ENCODE measurements around the gene MYBPH. TPM values are rescaled to one million over a fixed set of nuclear protein-coding genes. Genes with fewer than 3 reads are reported as not detected.

MYBPH gene, protein sequence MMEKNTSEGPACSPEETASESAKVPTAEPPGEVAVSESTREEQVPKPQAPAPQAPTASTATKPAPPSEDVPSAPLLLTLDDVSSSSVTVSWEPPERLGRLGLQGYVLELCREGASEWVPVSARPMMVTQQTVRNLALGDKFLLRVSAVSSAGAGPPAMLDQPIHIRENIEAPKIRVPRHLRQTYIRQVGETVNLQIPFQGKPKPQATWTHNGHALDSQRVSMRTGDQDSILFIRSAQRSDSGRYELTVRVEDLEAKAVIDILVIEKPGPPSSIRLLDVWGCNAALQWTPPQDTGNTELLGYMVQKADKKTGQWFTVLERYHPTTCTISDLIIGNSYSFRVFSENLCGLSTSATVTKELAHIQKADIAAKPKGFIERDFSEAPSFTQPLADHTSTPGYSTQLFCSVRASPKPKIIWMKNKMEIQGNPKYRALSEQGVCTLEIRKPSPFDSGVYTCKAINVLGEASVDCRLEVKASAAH
- not detected in 2 replicates for total RNA-seq

DNA sequence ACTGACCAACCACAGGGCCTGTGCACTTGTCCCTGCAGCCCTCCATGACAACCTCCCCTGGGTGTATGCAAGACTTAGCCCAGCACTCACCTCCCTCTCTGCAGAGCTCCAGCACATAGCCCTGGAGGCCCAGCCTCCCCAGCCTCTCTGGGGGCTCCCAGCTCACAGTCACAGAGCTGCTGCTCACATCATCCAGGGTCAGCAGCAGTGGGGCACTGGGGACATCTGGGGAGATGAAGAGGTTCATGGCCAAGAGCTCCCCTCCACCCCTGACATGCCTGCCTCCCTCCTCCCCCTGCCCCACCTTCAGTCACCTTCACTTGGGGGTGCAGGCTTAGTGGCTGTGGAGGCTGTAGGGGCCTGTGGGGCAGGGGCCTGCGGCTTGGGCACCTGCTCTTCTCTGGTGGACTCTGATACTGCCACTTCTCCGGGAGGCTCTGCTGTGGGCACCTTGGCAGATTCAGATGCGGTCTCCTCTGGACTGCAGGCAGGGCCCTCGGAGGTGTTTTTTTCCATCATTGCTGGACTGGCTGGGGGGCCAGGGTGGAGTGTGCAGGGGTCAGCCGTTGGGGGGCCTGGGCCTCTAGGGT is at the start of gene MYBPH:
TSS of gene MYBPH (minus strand) at position 590 of the 590 bp plus-strand sequence. CDS start at position 519, 71 bp downstream.

DNA sequence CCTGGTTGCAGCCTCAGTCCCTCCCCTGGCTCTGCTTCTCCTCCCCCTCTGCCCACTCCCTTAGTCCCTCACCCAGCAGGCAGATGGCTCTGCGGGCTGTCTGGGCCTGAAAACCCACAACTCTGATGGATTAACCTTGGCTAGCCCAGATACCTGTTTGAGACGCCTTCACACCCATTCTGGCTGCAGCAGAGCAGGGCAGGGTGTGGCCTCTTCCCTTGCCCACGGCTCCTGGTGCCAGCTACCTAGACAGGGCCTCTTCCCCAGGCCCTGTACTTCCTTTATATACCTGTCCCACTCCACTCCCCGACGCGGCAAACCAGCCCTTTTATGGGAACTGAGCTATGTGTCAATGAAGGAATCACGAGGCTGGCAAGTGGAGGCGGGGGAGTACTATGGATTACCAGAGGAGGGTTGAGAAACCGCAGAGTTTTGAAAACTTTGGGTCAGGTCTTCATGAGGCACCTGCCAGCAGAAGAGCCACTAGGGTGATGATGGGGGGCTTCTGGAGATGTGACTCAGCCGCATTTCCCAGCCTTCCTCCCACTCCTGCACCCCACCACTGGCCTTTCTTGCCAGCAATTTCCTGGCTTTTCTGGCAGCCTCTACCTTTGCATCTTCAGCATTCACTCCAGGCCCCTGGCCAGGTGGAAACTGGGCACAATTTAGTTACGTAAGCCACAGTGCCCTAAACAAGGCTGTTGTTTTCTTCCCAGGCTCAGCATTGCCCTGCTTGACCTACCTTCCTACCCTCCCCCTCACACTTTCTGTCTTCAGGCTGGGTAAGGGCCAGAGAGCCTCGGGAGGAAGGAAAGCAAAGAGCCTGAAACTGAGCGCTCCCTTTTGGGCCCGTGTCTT is 11.0 kb upstream of the MYBPH start, which contains the start of gene CHI3L1:
TSS of gene CHI3L1 (minus strand) at position 259 of the 858 bp plus-strand sequence. CDS start at position 178, 81 bp downstream.

DNA sequence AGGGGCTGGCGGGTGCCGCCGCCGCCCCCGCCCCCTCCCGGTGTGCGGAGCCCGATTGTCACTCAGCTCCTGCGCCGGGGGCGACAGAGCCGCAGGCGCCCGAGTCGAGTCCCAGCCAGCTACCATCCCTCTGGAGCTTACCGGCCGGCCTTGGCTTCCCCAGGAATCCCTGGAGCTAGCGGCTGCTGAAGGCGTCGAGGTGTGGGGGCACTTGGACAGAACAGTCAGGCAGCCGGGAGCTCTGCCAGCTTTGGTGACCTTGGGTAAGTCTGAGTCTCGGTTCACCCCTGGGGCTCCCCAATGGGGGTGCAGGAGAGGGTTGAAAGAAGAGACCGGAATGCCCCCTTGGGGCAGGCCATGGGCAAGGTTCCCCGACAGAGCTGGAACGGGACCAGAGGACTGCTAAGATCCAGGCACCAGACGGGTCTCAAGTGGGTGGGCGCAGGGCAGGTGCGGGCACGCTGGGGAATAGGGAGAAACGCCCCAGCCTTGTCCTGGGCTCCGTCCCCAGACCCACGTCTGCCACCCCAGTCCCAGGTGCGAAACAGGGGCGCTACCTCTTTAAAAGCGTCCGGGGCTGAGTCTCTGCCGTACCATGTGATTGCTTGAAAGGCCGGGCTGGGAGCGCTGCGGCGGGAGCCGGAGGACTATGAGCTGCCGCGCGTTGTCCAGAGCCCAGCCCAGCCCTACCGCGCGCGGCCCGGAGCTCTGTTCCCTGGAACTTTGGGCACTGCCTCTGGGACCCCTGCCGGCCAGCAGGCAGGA is 47.8 kb downstream of the MYBPH start, which contains the start of gene ADORA1:
TSS of gene ADORA1 (plus strand) at position 61 of the 765 bp plus-strand sequence. CDS start 1,116 bp downstream, outside the sequence.

Other genes with a start within 250 kb of the MYBPH start
- 21.6 and 27.1 TPM in 2 replicates for gene KLHL12, start 248.6 kb downstream of the MYBPH start, total RNA-seq
- 88.4 and 117 TPM in 2 replicates for gene ADIPOR1, start 217.5 kb downstream of the MYBPH start, total RNA-seq
- gene CYB5R1, start 208.6 kb downstream of the MYBPH start, total RNA-seq, result 31.3 and 37.7 TPM in 2 replicates
- gene TMEM183A, start 168.5 kb downstream of the MYBPH start, total RNA-seq, result 63.6 and 81.1 TPM in 2 replicates
- 0.11 and 0.17 TPM in 2 replicates for gene PPFIA4, start 149.3 kb downstream of the MYBPH start, total RNA-seq
- gene MYOG, start 89.8 kb downstream of the MYBPH start, total RNA-seq, result not detected in 2 replicates
- not detected in 2 replicates for gene ADORA1, start 48.1 kb downstream of the MYBPH start, total RNA-seq
- not detected in 2 replicates for gene CHI3L1, start 10.9 kb upstream of the MYBPH start, total RNA-seq
- not detected in 2 replicates for gene CHIT1, start 53.8 kb upstream of the MYBPH start, total RNA-seq
- gene BTG2, start 129.7 kb upstream of the MYBPH start, total RNA-seq, result 15.3 and 18.5 TPM in 2 replicates
- gene FMOD, start 175.3 kb upstream of the MYBPH start, total RNA-seq, result 4.5 and 13.9 TPM in 2 replicates